Lower leg skin (tissue), 3 donors: Measurements from ENCODE around the gene TM2D3.

Source experiments
- POLR2A ChIP-seq, 2 donors: fragments of 450-650 bp; IDR thresholded peaks; one replicate each; pipeline ENCODE4 v1.6.1; 2016 to 2017; ENCODE audit warnings: antibody characterized with exemption in 2 of 2, mild to moderate bottlenecking in 1 of 2, moderate library complexity in 1 of 2
- TF ChIP-seq, protein P1 (sequence below), 3 donors: fragments of 450-650 bp; IDR thresholded peaks; one replicate each; pipeline ENCODE4 v1.5.1; 2016; ENCODE audit warnings: antibody characterized with exemption in 3 of 3, mild to moderate bottlenecking in 3 of 3, moderate library complexity in 2 of 3

- TF ChIP-seq, protein P1, sequence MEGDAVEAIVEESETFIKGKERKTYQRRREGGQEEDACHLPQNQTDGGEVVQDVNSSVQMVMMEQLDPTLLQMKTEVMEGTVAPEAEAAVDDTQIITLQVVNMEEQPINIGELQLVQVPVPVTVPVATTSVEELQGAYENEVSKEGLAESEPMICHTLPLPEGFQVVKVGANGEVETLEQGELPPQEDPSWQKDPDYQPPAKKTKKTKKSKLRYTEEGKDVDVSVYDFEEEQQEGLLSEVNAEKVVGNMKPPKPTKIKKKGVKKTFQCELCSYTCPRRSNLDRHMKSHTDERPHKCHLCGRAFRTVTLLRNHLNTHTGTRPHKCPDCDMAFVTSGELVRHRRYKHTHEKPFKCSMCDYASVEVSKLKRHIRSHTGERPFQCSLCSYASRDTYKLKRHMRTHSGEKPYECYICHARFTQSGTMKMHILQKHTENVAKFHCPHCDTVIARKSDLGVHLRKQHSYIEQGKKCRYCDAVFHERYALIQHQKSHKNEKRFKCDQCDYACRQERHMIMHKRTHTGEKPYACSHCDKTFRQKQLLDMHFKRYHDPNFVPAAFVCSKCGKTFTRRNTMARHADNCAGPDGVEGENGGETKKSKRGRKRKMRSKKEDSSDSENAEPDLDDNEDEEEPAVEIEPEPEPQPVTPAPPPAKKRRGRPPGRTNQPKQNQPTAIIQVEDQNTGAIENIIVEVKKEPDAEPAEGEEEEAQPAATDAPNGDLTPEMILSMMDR (IDR thresholded peaks at IDR 0.05), result no peak
- no peak for TF ChIP-seq POLR2A (IDR thresholded peaks at IDR 0.05)
These were observed 32.7 kb upstream of the TM2D3 start for GRCh38 chr15:101684877-101685276.
